ENCODE data around the gene CMIP.
A peak's percentile ranks its signal among the peaks of the same experiment; 100 is the strongest.

Gene CMIP

DNA sequence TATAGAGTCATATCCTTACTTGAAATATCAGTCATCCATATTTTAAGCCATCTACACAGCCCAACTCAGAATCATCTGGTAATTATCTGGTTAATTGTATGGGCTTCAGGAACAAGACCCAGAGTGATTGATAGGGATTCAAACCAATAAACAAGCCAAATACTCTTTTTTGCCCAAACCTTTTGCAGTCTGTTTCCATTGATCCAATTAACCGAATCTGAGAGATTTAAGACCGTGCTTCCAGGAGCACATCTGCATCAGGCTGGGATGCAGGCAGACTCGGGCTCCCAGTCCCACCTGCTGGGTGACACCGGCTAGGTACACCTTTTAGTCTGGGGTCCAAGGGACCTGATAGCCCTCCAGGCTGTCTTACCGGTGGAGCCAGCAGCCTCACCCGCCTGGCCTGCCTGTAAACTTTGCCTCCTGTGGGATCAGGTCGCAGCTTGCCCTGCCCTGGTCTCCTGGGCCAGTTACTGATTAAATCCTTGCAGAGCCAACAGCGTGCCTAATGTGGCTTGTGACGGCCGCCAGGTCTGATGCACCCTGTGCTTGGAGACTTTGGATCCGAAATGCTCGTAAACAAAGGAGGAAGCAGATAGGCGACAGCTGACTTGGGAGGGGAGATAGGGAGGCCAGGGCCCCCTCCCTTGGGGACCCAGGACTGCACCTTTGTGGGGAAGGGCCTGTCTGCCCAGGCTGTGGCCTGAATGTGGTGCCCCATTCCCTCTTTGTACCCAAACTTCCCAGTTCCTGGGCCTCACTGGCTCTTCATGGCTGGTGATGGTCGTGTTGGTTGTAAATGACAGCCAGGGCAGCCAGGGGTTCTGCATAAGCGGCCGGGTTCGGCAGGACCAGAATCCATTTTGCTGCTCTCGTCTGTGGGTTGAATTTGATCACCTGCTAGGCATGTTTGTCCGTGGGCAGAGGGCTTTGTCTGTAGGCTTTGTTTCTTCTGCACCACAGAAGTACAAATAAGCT lies 3.8 kb downstream of the CMIP start:
- no peak for DNase-seq
- Mint-ChIP-seq H3K36me3 (ENCODE audit: low read depth) (peaks cover 20% of the 10 kb centered on the region), H3K27ac (peak overlapping the region; percentile 57), H3K9me3 (peaks cover 12% of the 10 kb centered on the region), H3K27me3 (peaks cover 3% of the 10 kb centered on the region), H3K4me3 (peak overlapping the region; percentile 39), H3K4me1 (ENCODE audit: low read depth) (peaks cover 77% of the 10 kb centered on the region)

DNA sequence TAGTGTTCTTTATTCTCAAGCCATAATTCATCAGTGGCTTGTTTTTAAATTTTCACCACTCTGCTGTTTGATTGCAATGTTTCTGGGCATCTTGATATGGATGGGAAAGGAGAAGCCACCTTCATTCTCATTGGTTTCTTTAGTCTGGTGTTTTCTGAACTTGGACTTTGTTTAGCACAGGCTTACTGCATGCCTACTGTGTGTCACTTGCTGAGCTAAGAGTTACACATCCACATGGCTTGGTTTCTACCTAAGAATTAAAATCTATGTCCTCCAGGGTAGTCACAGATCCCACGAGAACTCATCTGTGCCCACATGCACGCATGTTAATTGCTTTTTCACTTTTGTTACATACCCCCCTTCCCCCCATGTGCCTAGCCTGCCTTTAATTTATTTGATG lies 4.6 kb downstream of the CMIP start:
- H3K9me3 Mint-ChIP-seq = peaks cover 12% of the 10 kb centered on the region
- no peak for DNase-seq
- H3K36me3 Mint-ChIP-seq (ENCODE audit: low read depth) = peaks cover 20% of the 10 kb centered on the region
- H3K4me1 Mint-ChIP-seq (ENCODE audit: low read depth) = peaks cover 80% of the 10 kb centered on the region
- no peaks in the 10 kb centered on the region for H3K27me3 Mint-ChIP-seq
- H3K27ac Mint-ChIP-seq = peak overlapping the region; percentile 57
- no peak overlapping the region for H3K4me3 Mint-ChIP-seq

DNA sequence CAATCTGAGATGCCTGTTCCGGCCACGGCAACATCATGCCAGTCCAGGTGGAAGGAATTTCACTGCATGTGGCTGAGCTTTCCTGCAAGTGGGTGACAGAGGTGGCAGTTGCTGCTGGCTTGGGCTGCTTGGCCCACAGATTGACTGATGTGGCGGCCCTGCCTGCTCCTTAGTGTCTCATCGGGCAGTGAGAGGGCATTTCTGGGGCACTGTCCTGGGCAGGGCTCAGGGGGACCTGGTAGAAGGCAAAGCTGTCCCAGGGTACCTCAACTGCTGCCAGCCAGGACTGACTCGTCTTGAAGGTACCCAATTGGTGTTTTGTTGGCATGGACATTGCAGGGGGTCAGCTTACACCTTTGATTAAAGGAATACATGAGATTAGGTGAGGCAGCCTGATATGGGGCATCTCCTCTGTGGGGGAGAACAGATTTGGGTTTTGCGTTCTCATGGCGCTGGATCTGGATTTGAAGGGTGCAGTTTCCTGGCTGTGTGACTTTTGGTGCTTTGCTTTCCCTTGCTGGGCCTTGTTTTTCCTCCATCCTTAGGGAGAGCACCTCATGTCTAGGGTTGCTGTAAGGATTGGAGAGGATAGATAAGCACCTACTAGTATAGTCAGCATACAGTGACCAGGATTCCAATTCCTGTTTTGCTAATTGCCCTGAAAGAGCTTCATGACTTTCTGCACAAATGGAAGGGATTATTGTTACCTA lies 5.4 kb downstream of the CMIP start:
- Mint-ChIP-seq H3K4me3 (no peak overlapping the region), H3K27ac (peak overlapping the region; percentile 63), H3K27me3 (no peaks in the 10 kb centered on the region)

DNA sequence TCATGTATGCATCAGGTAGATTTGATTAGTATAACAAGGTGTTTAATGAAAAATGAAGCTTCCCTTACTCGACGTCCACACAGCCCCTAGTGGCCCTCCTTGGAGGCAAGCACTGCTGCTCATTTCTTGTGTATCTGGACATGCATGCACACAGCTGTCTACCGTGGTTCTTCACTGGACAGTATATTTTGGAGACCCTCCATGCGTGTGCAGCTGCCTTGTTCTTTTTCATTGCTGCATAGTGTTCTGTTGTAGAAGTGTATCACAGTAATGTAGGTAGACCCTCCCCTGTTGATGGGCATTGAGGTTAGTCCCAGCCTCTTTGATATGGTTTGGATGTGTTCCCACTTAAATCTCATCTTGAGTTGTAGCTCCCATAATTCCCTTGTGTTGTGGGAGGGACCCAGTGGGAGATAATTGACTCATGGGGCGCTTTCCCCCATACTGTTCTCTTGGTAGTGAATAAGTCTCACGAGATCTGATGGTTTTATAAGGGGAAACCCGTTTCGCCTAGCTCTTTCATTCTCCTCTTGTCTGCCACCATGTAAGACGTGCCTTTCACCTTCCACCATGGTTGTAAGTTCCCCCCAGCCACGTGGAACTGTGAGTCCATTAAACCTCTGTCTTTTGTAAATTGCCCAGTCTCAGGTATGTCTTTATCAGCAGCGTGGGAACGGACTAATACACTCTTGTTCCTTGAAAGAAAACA lies 6.3 kb downstream of the CMIP start:
- Mint-ChIP-seq H3K27ac (peak overlapping the region; percentile 90), H3K27me3 (no peaks in the 10 kb centered on the region), H3K9me3 (peaks cover 12% of the 10 kb centered on the region), H3K36me3 (ENCODE audit: low read depth) (peaks cover 19% of the 10 kb centered on the region), H3K4me1 (ENCODE audit: low read depth) (peaks cover 85% of the 10 kb centered on the region), H3K4me3 (no peak overlapping the region)
- DNase-seq = no peak

More for the DNA sequence above, 5.4 kb downstream of the CMIP start:
- Mint-ChIP-seq H3K36me3 (ENCODE audit: low read depth) (peaks cover 20% of the 10 kb centered on the region), H3K4me1 (ENCODE audit: low read depth) (peaks cover 84% of the 10 kb centered on the region), H3K9me3 (peaks cover 12% of the 10 kb centered on the region)
- DNase-seq = no peak

GRCh38 chr16:81451753-81452680 lies 7.4 kb downstream of the CMIP start:
- Mint-ChIP-seq H3K36me3 (ENCODE audit: low read depth) (peaks cover 25% of the 10 kb centered on the region), H3K9me3 (peaks cover 12% of the 10 kb centered on the region), H3K4me3 (peak overlapping the region; percentile 58), H3K27me3 (no peaks in the 10 kb centered on the region), H3K4me1 (ENCODE audit: low read depth) (peaks cover 80% of the 10 kb centered on the region), H3K27ac (peak overlapping the region; percentile 90)
- peak; percentile 55 for DNase-seq

- peaks cover 12% of the 10 kb centered on the region for H3K9me3 Mint-ChIP-seq
- H3K4me3 Mint-ChIP-seq = no peak overlapping the region
- DNase-seq = no peak
- peaks cover 81% of the 10 kb centered on the region for H3K4me1 Mint-ChIP-seq (ENCODE audit: low read depth)
- H3K27ac Mint-ChIP-seq = peak overlapping the region; percentile 90
- no peaks in the 10 kb centered on the region for H3K27me3 Mint-ChIP-seq
- H3K36me3 Mint-ChIP-seq (ENCODE audit: low read depth) = peaks cover 32% of the 10 kb centered on the region
Observed at GRCh38 chr16:81453091-81453728, 8.6 kb downstream of the CMIP start.

DNA sequence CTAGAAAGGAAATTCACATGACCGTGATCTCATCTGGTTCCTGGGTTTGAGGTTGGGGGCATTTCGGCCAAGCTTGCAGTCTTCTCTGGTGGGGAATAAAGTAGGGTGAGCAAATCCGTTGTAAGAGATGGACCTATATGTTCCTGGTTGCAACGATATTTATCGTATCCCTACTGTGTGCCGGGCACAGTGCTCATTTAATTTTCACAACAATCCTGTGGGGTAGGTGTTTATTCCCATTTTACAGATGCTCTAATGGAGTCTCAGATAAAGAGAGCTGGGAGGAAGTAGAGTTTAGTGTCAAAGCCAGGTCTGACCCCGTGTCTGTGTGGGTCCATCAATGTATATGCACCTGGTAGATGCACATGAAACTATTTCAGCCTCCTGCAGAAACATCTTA lies 9.4 kb downstream of the CMIP start:
- H3K36me3 Mint-ChIP-seq (ENCODE audit: low read depth) = peaks cover 38% of the 10 kb centered on the region
- peaks cover 12% of the 10 kb centered on the region for H3K9me3 Mint-ChIP-seq
- H3K4me3 Mint-ChIP-seq = no peak overlapping the region
- peaks cover 78% of the 10 kb centered on the region for H3K4me1 Mint-ChIP-seq (ENCODE audit: low read depth)
- peak overlapping the region; percentile 27 for H3K27ac Mint-ChIP-seq
- no peak for DNase-seq
- no peaks in the 10 kb centered on the region for H3K27me3 Mint-ChIP-seq

DNA sequence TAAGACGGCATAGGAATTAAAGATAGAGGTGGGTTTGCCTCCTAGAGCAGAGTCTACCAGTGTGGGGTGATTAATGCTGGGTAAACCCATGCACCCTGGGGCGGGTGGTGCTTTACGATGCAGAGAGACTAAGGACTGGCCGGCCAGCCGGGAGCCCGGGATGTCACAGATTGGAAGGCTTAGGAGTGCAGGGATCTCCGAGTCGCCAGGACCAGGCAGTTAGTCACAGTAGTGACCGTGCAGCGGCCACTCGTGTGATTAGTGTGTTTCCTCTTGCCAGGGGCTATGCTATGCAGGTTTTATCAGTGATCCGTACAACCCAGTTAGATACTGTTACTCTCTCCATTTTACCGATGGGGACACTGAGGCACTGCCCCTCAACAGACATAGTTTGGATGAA lies 10.4 kb downstream of the CMIP start:
- Mint-ChIP-seq H3K27me3 (no peaks in the 10 kb centered on the region), H3K27ac (no peak overlapping the region), H3K36me3 (ENCODE audit: low read depth) (peaks cover 39% of the 10 kb centered on the region), H3K9me3 (peaks cover 12% of the 10 kb centered on the region), H3K4me1 (ENCODE audit: low read depth) (peaks cover 77% of the 10 kb centered on the region), H3K4me3 (no peak overlapping the region)
- DNase-seq = no peak

DNA sequence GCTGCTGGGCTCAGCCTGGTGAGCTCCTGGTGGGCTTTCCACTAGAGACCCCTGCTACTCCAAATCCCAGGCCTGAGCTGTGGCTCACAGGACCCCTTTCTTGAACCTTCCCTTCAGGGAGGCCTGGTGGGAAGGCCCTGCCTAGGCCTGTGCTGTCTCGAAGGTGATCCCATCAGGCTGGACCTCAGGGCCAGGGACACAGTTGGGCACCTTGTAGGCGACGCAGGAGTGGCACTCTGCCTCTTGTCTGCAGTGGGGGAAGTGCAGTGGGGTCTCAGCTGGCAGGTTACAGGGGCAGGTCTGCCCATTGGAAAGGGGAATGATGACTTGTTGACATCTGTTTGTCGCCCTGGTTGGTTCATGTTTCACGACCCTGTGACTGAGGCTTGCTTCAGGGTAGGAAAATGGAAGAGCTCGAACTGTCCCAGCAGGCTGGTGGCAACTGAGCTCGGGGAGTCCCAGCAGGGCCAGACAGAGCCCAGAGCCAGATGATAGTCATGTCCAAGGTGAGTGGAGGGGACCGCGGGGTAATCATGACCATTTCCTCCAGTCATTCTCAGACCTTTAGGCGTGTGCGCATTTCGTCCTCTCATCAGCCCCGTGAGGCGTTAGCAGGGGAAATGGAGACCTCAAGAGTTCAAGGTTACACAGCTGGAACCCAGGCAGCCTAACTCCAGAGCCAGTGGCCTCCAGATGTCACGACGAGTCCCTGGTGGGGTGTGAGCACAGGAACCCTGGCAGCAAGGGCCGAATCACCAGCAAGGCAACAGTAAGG lies 11.3 kb downstream of the CMIP start:
- peaks cover 76% of the 10 kb centered on the region for H3K4me1 Mint-ChIP-seq (ENCODE audit: low read depth)
- no peak for DNase-seq
- H3K9me3 Mint-ChIP-seq = peaks cover 6% of the 10 kb centered on the region
- no peaks in the 10 kb centered on the region for H3K27me3 Mint-ChIP-seq
- H3K36me3 Mint-ChIP-seq (ENCODE audit: low read depth) = peaks cover 40% of the 10 kb centered on the region
- H3K4me3 Mint-ChIP-seq = no peak overlapping the region
- H3K27ac Mint-ChIP-seq = peak overlapping the region; percentile 41

- no peaks in the 10 kb centered on the region for H3K27me3 Mint-ChIP-seq
- H3K4me3 Mint-ChIP-seq = no peak overlapping the region
- H3K9me3 Mint-ChIP-seq = no peaks in the 10 kb centered on the region
- no peak for DNase-seq
- peaks cover 75% of the 10 kb centered on the region for H3K4me1 Mint-ChIP-seq (ENCODE audit: low read depth)
- peaks cover 39% of the 10 kb centered on the region for H3K36me3 Mint-ChIP-seq (ENCODE audit: low read depth)
- peak overlapping the region; percentile 41 for H3K27ac Mint-ChIP-seq
Observed at GRCh38 chr16:81456523-81457325, 12.1 kb downstream of the CMIP start.

DNA sequence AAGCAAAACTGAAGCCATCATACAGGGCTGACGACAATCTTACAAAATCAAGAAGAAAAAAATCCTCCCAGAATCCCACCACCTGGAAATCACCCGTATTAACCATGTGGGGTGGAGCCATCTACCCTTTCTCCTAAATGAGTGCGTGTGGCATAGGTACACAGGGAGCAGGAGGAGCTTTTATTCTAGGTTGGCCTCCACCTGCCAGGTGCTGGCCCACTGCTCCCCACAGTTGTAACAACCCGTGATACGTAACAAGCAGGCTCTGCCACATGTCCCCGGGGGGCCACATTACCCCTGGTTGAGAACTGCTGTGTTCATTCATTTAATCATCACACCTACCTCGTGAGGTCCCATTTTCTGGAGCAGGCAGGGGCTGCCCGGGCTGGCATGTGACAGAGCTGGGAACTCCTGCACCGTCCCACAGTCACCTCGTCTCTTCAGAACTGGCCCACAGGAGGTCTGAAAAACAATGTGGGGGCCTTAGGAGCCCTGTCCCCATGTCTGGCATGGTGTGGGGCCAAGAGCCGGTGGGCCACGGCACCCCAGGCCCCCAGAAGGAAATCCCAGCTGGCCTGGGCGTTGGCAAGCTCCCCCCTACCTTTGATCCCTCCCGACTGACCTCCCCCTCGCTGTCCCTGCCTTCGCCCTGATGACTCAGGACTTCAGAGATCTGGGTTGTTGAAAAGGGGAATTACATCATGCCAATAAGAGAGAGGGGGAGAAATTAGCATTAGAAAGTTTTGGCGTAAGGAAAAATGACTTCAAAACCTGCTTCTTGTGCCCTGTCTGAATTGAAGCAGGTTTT lies 12.9 kb downstream of the CMIP start:
- peaks cover 74% of the 10 kb centered on the region for H3K4me1 Mint-ChIP-seq (ENCODE audit: low read depth)
- DNase-seq = no peak
- no peaks in the 10 kb centered on the region for H3K27me3 Mint-ChIP-seq
- no peaks in the 10 kb centered on the region for H3K9me3 Mint-ChIP-seq
- H3K27ac Mint-ChIP-seq = peak overlapping the region; percentile 41
- H3K4me3 Mint-ChIP-seq = no peak overlapping the region
- peaks cover 41% of the 10 kb centered on the region for H3K36me3 Mint-ChIP-seq (ENCODE audit: low read depth)
